K562 (cell line): ENCODE data around the gene TMC5. TPM values are rescaled to one million over a fixed set of nuclear protein-coding genes. Genes with fewer than 3 reads are reported as not detected.
A peak's percentile ranks its signal among the peaks of the same experiment; 100 is the strongest.

Source experiments
- ATAC-seq: fragments of 200-7000 bp; cut with Tn5 transposase; 3 replicates; pipeline ENCODE4 v1.9.1; 2020; ENCODE audit warnings: moderate library complexity
- BruUV-seq: library from RNA; stranded (reverse); fragments of 400-500 nt; replicated peaks from 2 replicates; lab custom pipeline; 2021; lab: Mats Ljungman, UMichigan
- CTCF ChIA-PET: fragments of 300-600 bp; formaldehyde crosslinking; extraction: SDS; loops from one replicate; lab custom pipeline; 2021; ENCODE audit warnings: low intra/inter-chr PET ratio; lab: Yijun Ruan, JAX
- POLR2A ChIA-PET: fragments of 300-600, 350-650 bp; sonication (Branson Sonifier 250); formaldehyde crosslinking; extraction: SDS; loops from one replicate; lab custom pipeline; 2021; ENCODE audit warnings: antibody characterized with exemption, inconsistent platforms; lab: Yijun Ruan, JAX
- DNase-seq, 4 experiments: peaks; one replicate each; pipeline versions ENCODE4 v3.0.0 to v3.0.0-alpha.2; 2011 to 2018; ENCODE audit warnings: low spot score in 3 of 4, mixed read lengths in 3 of 4; ENCODE audit errors: extremely low read depth in 1 of 4
- FAIRE-seq: peaks from 2 replicates; lab custom pipeline; 2011; peaks lifted over from hg19 to GRCh38; lab: Jason Lieb, UNC
- H2AFZ ChIP-seq: 2 replicates; pipeline ENCODE4 v1.6.0; 2011; ENCODE audit warnings: low read depth, low read length, control low read depth, inconsistent platforms
- H3K27ac ChIP-seq: fragments of 200-600 bp; 3 replicates; pipeline ENCODE4 v1.8.0; 2011; ENCODE audit warnings: low read depth, mild to moderate bottlenecking, control low read depth, inconsistent platforms, low read length, moderate library complexity, mixed read lengths; ENCODE audit errors: extremely low read depth
- H3K27me3 ChIP-seq, 2 experiments: fragments of 300-600 bp in 1 of 2; 2 replicates in 1 of 2; 3 replicates in 1 of 2; pipeline versions ENCODE4 v1.6.0 to v1.8.0; 2011; ENCODE audit warnings: inconsistent platforms in 2 of 2, low read length in 2 of 2, mild to moderate bottlenecking in 1 of 2, mixed read lengths in 1 of 2, moderate library complexity in 1 of 2; ENCODE audit not compliant: control insufficient read depth in 2 of 2, insufficient read depth in 2 of 2
- H3K36me3 ChIP-seq: fragments of 300-600 bp; 3 replicates; pipeline ENCODE4 v1.8.0; 2011; ENCODE audit warnings: mild to moderate bottlenecking, low read length, inconsistent platforms; ENCODE audit not compliant: control insufficient read depth, insufficient read depth
- H3K4me1 ChIP-seq, 2 experiments: fragments of 200-600 bp in 1 of 2; replicated peaks in 1 of 2; 2 replicates in 1 of 2; 3 replicates in 1 of 2; pipeline versions ENCODE4 v1.5.1 to v1.8.0; 2011; ENCODE audit warnings: inconsistent platforms in 2 of 2, low read length in 2 of 2, mild to moderate bottlenecking in 1 of 2, mixed read lengths in 1 of 2, moderate library complexity in 1 of 2; ENCODE audit not compliant: control insufficient read depth in 2 of 2, insufficient read depth in 2 of 2
- H3K4me2 ChIP-seq: 2 replicates; pipeline ENCODE4 v1.6.1; 2011; ENCODE audit warnings: low read length, control low read depth, inconsistent platforms, mixed read lengths; ENCODE audit not compliant: insufficient read depth
- H3K4me3 ChIP-seq: fragments of 200-600 bp; sonication (generic), shearing (Covaris generic); 2 replicates; pipeline ENCODE4 v1.5.1; 2016; ENCODE audit warnings: control low read depth, inconsistent platforms
- H3K79me2 ChIP-seq: fragments of 200-600 bp; 3 replicates; pipeline ENCODE4 v1.8.0; 2011; ENCODE audit warnings: low read length, inconsistent platforms; ENCODE audit not compliant: control insufficient read depth, insufficient read depth
- H3K9ac ChIP-seq, 2 experiments: 2 replicates each; pipeline versions ENCODE4 v1.6.0 to v1.6.1; 2011; ENCODE audit warnings: low read depth in 2 of 2, low read length in 2 of 2, control low read depth in 1 of 2, inconsistent platforms in 1 of 2, mild to moderate bottlenecking in 1 of 2, mixed read lengths in 1 of 2; ENCODE audit not compliant: insufficient read depth in 1 of 2
- H3K9me1 ChIP-seq: one replicate; pipeline ENCODE4 v1.6.0; 2011; ENCODE audit warnings: inconsistent platforms, mild to moderate bottlenecking, low read length, moderate library complexity; ENCODE audit not compliant: control insufficient read depth, insufficient read depth
- H3K9me3 ChIP-seq: replicated peaks from 2 replicates; pipeline ENCODE4 v1.5.1; 2011; ENCODE audit warnings: low read depth, low read length, inconsistent platforms; ENCODE audit not compliant: control insufficient read depth, insufficient read depth
- H4K20me1 ChIP-seq: replicated peaks from 2 replicates; pipeline ENCODE4 v1.6.1; 2011; ENCODE audit warnings: low read length, inconsistent platforms, mixed read lengths; ENCODE audit not compliant: control insufficient read depth, insufficient read depth
- CC2D1A ChIP-seq: fragments of 450-650 bp; IDR thresholded peaks from 2 replicates; pipeline ENCODE4 v1.6.1; 2017; ENCODE audit warnings: mild to moderate bottlenecking
- FOXP4 ChIP-seq: sonication (generic); formaldehyde crosslinking; IDR thresholded peaks from 2 replicates; pipeline ENCODE4 v1.8.0; 2022; ENCODE audit warnings: mild to moderate bottlenecking, missing genetic modification reagents, borderline replicate concordance
- KAT7 ChIP-seq: sonication (generic); formaldehyde crosslinking; IDR thresholded peaks from 2 replicates; pipeline ENCODE4 v1.8.0; 2022; ENCODE audit warnings: missing genetic modification reagents, mild to moderate bottlenecking, borderline replicate concordance
- MCM5 ChIP-seq: fragments of 450-650 bp; IDR thresholded peaks from 2 replicates; pipeline ENCODE4 v1.6.1; 2016; ENCODE audit warnings: low read depth
- NFYB ChIP-seq: IDR thresholded peaks from 2 replicates; pipeline ENCODE4 v1.6.1; 2011; ENCODE audit warnings: mild to moderate bottlenecking, moderate library complexity; ENCODE audit not compliant: insufficient read length; ENCODE audit errors: extremely low read depth
- WGBS: fragments of 100-300 bp; shearing (Covaris generic); methylation state at CpG from one replicate; pipeline ENCODE4 v1.1.6; 2016; ENCODE audit warnings: low coverage, mixed read lengths; ENCODE audit not compliant: insufficient coverage; ENCODE audit errors: missing lambda C conversion rate; 5-methylcytosine and 5-hydroxymethylcytosine counted together
- in situ Hi-C: fragments of 300-500 bp; cut with MboI; formaldehyde crosslinking; loops from 4 replicates; pipeline ENCODE4 v1.15.0; 2018; ENCODE audit warnings: inconsistent platforms, mixed read lengths
- intact Hi-C: fragments of 100-400 bp; cut with micrococcal nuclease; formaldehyde crosslinking; loops from 2 replicates; pipeline ENCODE4 v1.14.2; 2022
- polyA plus RNA-seq, 8 experiments: library from polyadenylated mRNA; depleted of rRNA in 4 of 8; stranded (reverse) in 5 of 8; unstranded in 3 of 8; fragments of >200 nt; fragmentation: Nextera tagmentation in 2 of 8; fragmentation: Illumina TruSeq in 1 of 8; extraction: Ambion mirVana in 2 of 8; extraction: Trizol in 1 of 8; gene quantifications; 2 replicates each; pipeline versions ENCODE4 v1.2.1 to v1.2.3, GENCODE V29; 2011 to 2014; ENCODE audit warnings: inconsistent platforms in 1 of 8, missing spikeins in 1 of 8
- total RNA-seq, 7 experiments: library from RNA; depleted of rRNA in 6 of 7; stranded (reverse); fragments of >200 nt in 6 of 7; fragmentation: Illumina TruSeq in 2 of 7; extraction: Trizol in 2 of 7; gene quantifications; 2 replicates each; pipeline versions ENCODE4 v1.2.1 to v1.2.3, GENCODE V29; 2011 to 2021; ENCODE audit warnings: low replicate concordance in 1 of 7

TMC5 gene
- total and polyA plus RNA-seq, 9 of the 15 experiments (the other 6 are each of a cell fraction or from before 2014, with no cell fraction given), result 0.83 to 2.6 (median 1.6) TPM

- peaks cover 62% of the 10 kb centered on the region for H3K79me2 ChIP-seq
- no peak overlapping the region for H3K9ac ChIP-seq
- H3K36me3 ChIP-seq, result peaks cover 9% of the 10 kb centered on the region; the same call in 2 of the 3 replicates
- WGBS, result 72% methylated on average over 2 of the region's 2 CpGs
- peak overlapping the region; percentile 72 for H2AFZ ChIP-seq
- no peaks in the 10 kb centered on the region for H3K27me3 ChIP-seq
- no peak overlapping the region for H3K4me3 ChIP-seq
- H3K4me1 ChIP-seq, result peaks cover 27 to 40% of the 10 kb centered on the region in 2 experiments; a peak in 4 of 5 replicates
- in situ Hi-C loops (no loop called here), intact Hi-C loops (loop anchor here (5.0 to 10.0 kb wide), 2 partner anchors 128 to 1150 kb away; no protein-coding TSS in a partner anchor)
- BruUV-seq, result no TSS peak
- no peak for FAIRE-seq
- no peak overlapping the region for H3K4me2 ChIP-seq
- ChIA-PET CTCF (no interaction called here), POLR2A (no interaction called here)
- no peaks in the 10 kb centered on the region for H4K20me1 ChIP-seq
- H3K27ac ChIP-seq, result no peak overlapping the region
- H3K9me1 ChIP-seq, result no peaks in the 10 kb centered on the region
- ATAC-seq, result no peak
- no peaks in the 10 kb centered on the region for H3K9me3 ChIP-seq
- no peak for DNase-seq
- TF ChIP-seq MCM5, result no peak
- TF ChIP-seq CC2D1A, result no peak
- no peak for TF ChIP-seq NFYB
- TF ChIP-seq KAT7 (CRISPR knock-in tag), result no peak
- TF ChIP-seq FOXP4 (CRISPR knock-in tag), result no peak
Observed at GRCh38 chr16:19522760-19523159, 105.1 kb downstream of the TMC5 start.
